H1 (cell line): ENCODE results near the gene DNAJC28. TPM values are rescaled to one million over a fixed set of nuclear protein-coding genes. Genes with fewer than 3 reads are reported as not detected.

Source experiments
- BCL11A ChIP-seq, 2 experiments: IDR thresholded peaks; one replicate each; pipeline ENCODE4 v1.6.1; 2011; ENCODE audit warnings: low read depth in 2 of 2, low read length in 2 of 2, mild to moderate bottlenecking in 2 of 2
- SIX5 ChIP-seq: IDR thresholded peaks from 2 replicates; pipeline ENCODE4 v1.6.1; 2011; ENCODE audit warnings: mild to moderate bottlenecking, low read depth, low read length
- SRF ChIP-seq: IDR thresholded peaks from 2 replicates; pipeline ENCODE4 v1.6.1; 2011; ENCODE audit warnings: mild to moderate bottlenecking, low read depth, low read length, moderate library complexity
- TAF7 ChIP-seq: optimal IDR thresholded peaks from 2 replicates; pipeline ENCODE3; 2011; ENCODE audit warnings: low read depth, mild to moderate bottlenecking, inconsistent platforms, low read length, moderate library complexity, borderline replicate concordance
- polyA plus RNA-seq, 7 experiments: library from polyadenylated mRNA; depleted of rRNA in 3 of 7; stranded (reverse) in 5 of 7; unstranded in 2 of 7; fragments of >200 nt in 5 of 7; fragments of 200-250 nt in 2 of 7; gene quantifications; 1 replicate in 5 of 7; 2 replicates in 1 of 7; 4 replicates in 1 of 7; pipeline versions ENCODE4 v1.2.1 to v1.2.3, GENCODE V29; 2011 to 2013; ENCODE audit warnings: missing spikeins in 2 of 7, mixed read lengths in 2 of 7
- total RNA-seq: library from RNA; stranded (reverse); fragmentation: NEBNext Ultra II Directional; extraction: Animal tissue kit (Norgen Biotek cat#: 25700); gene quantifications from 2 replicates; pipeline ENCODE4 v1.2.1, GENCODE V29; 2021
- TF ChIP-seq, protein P1 (sequence below): IDR thresholded peaks from 2 replicates; pipeline ENCODE4 v1.6.1; 2011; ENCODE audit warnings: low read depth, mild to moderate bottlenecking, low read length; ENCODE audit not compliant: insufficient read depth

Gene DNAJC28
- total and polyA plus RNA-seq, 2 of the 8 experiments (the other 6 are each of a cell fraction or from before 2014, with no cell fraction given): 0.97 to 4.3 TPM

DNA sequence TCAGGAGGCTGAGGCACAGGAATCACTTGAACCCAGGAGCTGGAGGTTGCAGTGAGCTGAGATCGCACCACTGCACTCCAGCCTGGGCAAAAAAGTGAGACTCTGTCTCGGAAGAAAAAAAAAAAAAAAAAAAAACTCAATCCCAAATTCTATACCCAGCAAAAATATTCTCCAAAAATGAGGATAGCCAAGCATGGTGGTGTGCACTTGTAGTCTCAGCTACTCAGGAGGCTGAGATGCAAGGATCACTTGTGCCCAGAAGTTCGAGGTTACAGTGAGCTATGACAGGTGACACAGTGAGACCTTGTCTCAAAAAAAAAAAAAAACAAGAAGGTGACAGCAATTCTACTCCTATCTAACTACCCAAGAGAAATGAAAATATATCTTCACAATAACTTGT lies 18.2 kb downstream of the DNAJC28 start (continued):
- TF ChIP-seq, protein P1, sequence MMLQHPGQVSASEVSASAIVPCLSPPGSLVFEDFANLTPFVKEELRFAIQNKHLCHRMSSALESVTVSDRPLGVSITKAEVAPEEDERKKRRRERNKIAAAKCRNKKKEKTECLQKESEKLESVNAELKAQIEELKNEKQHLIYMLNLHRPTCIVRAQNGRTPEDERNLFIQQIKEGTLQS: no peak
- TF ChIP-seq BCL11A (IDR thresholded peaks at IDR 0.05; ENCODE audit: low read depth in 2 of 2, low read length in 2 of 2) (no peak), TAF7 (no peak), SRF (no peak), SIX5 (no peak)
- TF ChIP-seq, all 59 proteins: peak for 0
